GM13976 (cell line): ENCODE data around the gene CDK17.

Source experiments
- DNase-seq: peaks from one replicate; pipeline ENCODE4 v3.0.0; 2012; ENCODE audit warnings: low spot score
- CTCF ChIP-seq: IDR thresholded peaks from 2 replicates; pipeline ENCODE4 v1.5.1; 2012; ENCODE audit warnings: borderline replicate concordance, mild to moderate bottlenecking; ENCODE audit not compliant: insufficient read depth; ENCODE audit errors: extremely low read depth, missing control alignments, control extremely low read depth
- in situ Hi-C: fragments of 300-500 bp; cut with MboI; formaldehyde crosslinking; loops from one replicate; pipeline ENCODE4 v1.12.0; 2022; ENCODE audit warnings: low sequenced_read_pairs, mixed read lengths, inconsistent platforms; ENCODE audit not compliant: unreplicated experiment

Gene CDK17

GRCh38 chr12:96361074-96361473 lies 39.2 kb downstream of the CDK17 start:
- TF ChIP-seq CTCF, result no peak
- DNase-seq, result no peak
- in situ Hi-C loops, result no loop called here

GRCh38 chr12:96360550-96360949 lies 39.7 kb downstream of the CDK17 start:
- no peak for TF ChIP-seq CTCF
- in situ Hi-C loops, result no loop called here
- no peak for DNase-seq

GRCh38 chr12:96359328-96359727 lies 40.9 kb downstream of the CDK17 start:
- TF ChIP-seq CTCF, result no peak
- no peak for DNase-seq
- in situ Hi-C loops, result no loop called here

- TF ChIP-seq CTCF, result no peak
- in situ Hi-C loops, result no loop called here
- no peak for DNase-seq
Measured at GRCh38 chr12:96356831-96357230, 43.4 kb downstream of the CDK17 start.

- DNase-seq, result no peak
- in situ Hi-C loops, result no loop called here
- TF ChIP-seq CTCF, result no peak
Measured at GRCh38 chr12:96354844-96355534, 45.2 kb downstream of the CDK17 start.

GRCh38 chr12:96354326-96354725 lies 45.9 kb downstream of the CDK17 start:
- in situ Hi-C loops, result no loop called here
- no peak for TF ChIP-seq CTCF
- no peak for DNase-seq
